Thymus (tissue), 11 donors: ENCODE measurements around the gene FNIP2. TPM values are rescaled to one million over a fixed set of nuclear protein-coding genes. Genes with fewer than 3 reads are reported as not detected.
"Not testable (repeated sequence)": the region's sequence is repeated elsewhere in the genome, so short reads cannot be mapped to it uniquely, and the experiment has no call there.

Experiments used
- DNase-seq, 9 donors: peaks; one replicate each; pipeline ENCODE4 v3.0.0-alpha.2; 2013; ENCODE audit warnings: low spot score in 9 of 9, low read depth in 6 of 9, missing footprints in 1 of 9
- H3K27ac ChIP-seq, 2 donors: one replicate each; pipeline ENCODE4 v1.5.1; 2013; ENCODE audit warnings: control low read depth in 1 of 2, low read depth in 1 of 2, low read length in 1 of 2, mild to moderate bottlenecking in 1 of 2, moderate library complexity in 1 of 2
- H3K27me3 ChIP-seq, 2 donors: one replicate each; pipeline ENCODE4 v1.5.1; 2013; ENCODE audit warnings: low read length in 1 of 2; ENCODE audit not compliant: control insufficient read depth in 2 of 2, insufficient read depth in 1 of 2
- H3K36me3 ChIP-seq, 2 donors: one replicate each; pipeline ENCODE4 v1.5.1; 2013; ENCODE audit warnings: low read length in 1 of 2, mild to moderate bottlenecking in 1 of 2, moderate library complexity in 1 of 2; ENCODE audit not compliant: control insufficient read depth in 2 of 2, insufficient read depth in 2 of 2
- H3K4me1 ChIP-seq, 2 donors: one replicate each; pipeline ENCODE4 v1.5.1; 2013; ENCODE audit warnings: low read length in 2 of 2; ENCODE audit not compliant: control insufficient read depth in 2 of 2, insufficient read depth in 2 of 2
- H3K4me3 ChIP-seq, 2 donors: one replicate each; pipeline ENCODE4 v1.5.1; 2013; ENCODE audit warnings: low read length in 2 of 2, control low read depth in 1 of 2, mild to moderate bottlenecking in 1 of 2
- H3K9me3 ChIP-seq, 2 donors: one replicate each; pipeline ENCODE4 v1.5.1; 2013; ENCODE audit warnings: low read length in 1 of 2, mild to moderate bottlenecking in 1 of 2; ENCODE audit not compliant: control insufficient read depth in 2 of 2, insufficient read depth in 1 of 2
- WGBS: extraction: QIAGEN DNeasy Blood & Tissue Kit; methylation state at CpG from one replicate; pipeline ENCODE4 v1.1.7; 2013; 5-methylcytosine and 5-hydroxymethylcytosine counted together
- polyA plus RNA-seq: library from polyadenylated mRNA; stranded (reverse); fragments of 200-250 nt; gene quantifications from one replicate; pipeline ENCODE4 v1.2.3, GENCODE V29; 2013
- total RNA-seq: library from RNA; stranded (reverse); fragments of 120-200 nt; gene quantifications from one replicate; pipeline ENCODE4 v1.2.4, GENCODE V29; 2013
- donor health status: healthy.

FNIP2 gene
- total and polyA plus RNA-seq, 2 donors: 11.8 to 12.6 TPM

- Histone ChIP-seq H3K36me3 (no peaks in the 10 kb centered on the region), H3K27ac (no peak overlapping the region), H3K4me3 (no peak overlapping the region), H3K9me3 (no peaks in the 10 kb centered on the region), H3K4me1 (no peaks in the 10 kb centered on the region), H3K27me3 (no peaks in the 10 kb centered on the region)
- peak in 8 of 9 donors; percentile 2 to 52 (median 16) for DNase-seq
- 28% methylated on average over 5 of the region's 5 CpGs for WGBS
Measured at GRCh38 chr4:158729716-158730559, 38.9 kb upstream of the FNIP2 start.

GRCh38 chr4:158738866-158739265 is 30.0 kb upstream of the FNIP2 start:
- WGBS: 99% methylated on average over 2 of the region's 2 CpGs
- H3K27me3 ChIP-seq: no peaks in the 10 kb centered on the region

GRCh38 chr4:158739600-158739999 is 29.2 kb upstream of the FNIP2 start:
- DNase-seq: no peak
- H3K27me3 ChIP-seq: no peaks in the 10 kb centered on the region
- no peak overlapping the region for H3K4me3 ChIP-seq
- no peak overlapping the region for H3K27ac ChIP-seq
- H3K36me3 ChIP-seq: no peaks in the 10 kb centered on the region
- WGBS: 96% methylated on average over 2 of the region's 2 CpGs
- H3K4me1 ChIP-seq: no peaks in the 10 kb centered on the region
- H3K9me3 ChIP-seq: no peaks in the 10 kb centered on the region

More at GRCh38 chr4:158738866-158739265, 30.0 kb upstream of the FNIP2 start:
- Histone ChIP-seq H3K27ac (no peak overlapping the region), H3K9me3 (no peaks in the 10 kb centered on the region), H3K4me3 (no peak overlapping the region), H3K4me1 (no peaks in the 10 kb centered on the region), H3K36me3 (no peaks in the 10 kb centered on the region)
- no peak for DNase-seq

GRCh38 chr4:158741326-158742021 is 27.4 kb upstream of the FNIP2 start:
- H3K36me3 ChIP-seq: no peaks in the 10 kb centered on the region
- no peak for DNase-seq
- no peak overlapping the region for H3K4me3 ChIP-seq
- no peaks in the 10 kb centered on the region for H3K9me3 ChIP-seq
- H3K27ac ChIP-seq: no peak overlapping the region
- WGBS: 95% methylated on average over 3 of the region's 3 CpGs
- H3K4me1 ChIP-seq: no peaks in the 10 kb centered on the region
- no peaks in the 10 kb centered on the region for H3K27me3 ChIP-seq

GRCh38 chr4:158746537-158746936 is 22.3 kb upstream of the FNIP2 start:
- not testable (repeated sequence) for DNase-seq, H3K4me1 ChIP-seq, H3K4me3 ChIP-seq, H3K36me3 ChIP-seq, H3K9me3 ChIP-seq, H3K27ac ChIP-seq, H3K27me3 ChIP-seq
- 98% methylated on average over 31 of the region's 31 CpGs for WGBS

- Histone ChIP-seq H3K36me3 (no peaks in the 10 kb centered on the region), H3K9me3 (peaks cover 0 to 3% of the 10 kb centered on the region in 2 donors), H3K27ac (no peak overlapping the region), H3K27me3 (no peaks in the 10 kb centered on the region), H3K4me1 (no peaks in the 10 kb centered on the region), H3K4me3 (no peak overlapping the region)
- WGBS: 94% methylated on average over 3 of the region's 3 CpGs
- no peak for DNase-seq
Measured at GRCh38 chr4:158750379-158750778, 18.4 kb upstream of the FNIP2 start.

GRCh38 chr4:158754385-158755180 is 14.2 kb upstream of the FNIP2 start:
- H3K9me3 ChIP-seq: no peaks in the 10 kb centered on the region
- no peaks in the 10 kb centered on the region for H3K4me1 ChIP-seq
- no peak overlapping the region for H3K4me3 ChIP-seq
- WGBS: 98% methylated on average over 5 of the region's 5 CpGs
- DNase-seq: no peak
- no peaks in the 10 kb centered on the region for H3K36me3 ChIP-seq
- no peak overlapping the region for H3K27ac ChIP-seq
- no peaks in the 10 kb centered on the region for H3K27me3 ChIP-seq

GRCh38 chr4:158755819-158756218 is 13.0 kb upstream of the FNIP2 start:
- H3K9me3 ChIP-seq, DNase-seq, H3K27ac ChIP-seq, H3K4me3 ChIP-seq, H3K36me3 ChIP-seq, H3K27me3 ChIP-seq, H3K4me1 ChIP-seq: not testable (repeated sequence)
- 96% methylated on average over 7 of the region's 7 CpGs for whole genome bisulfite sequencing

- no peaks in the 10 kb centered on the region for H3K36me3 ChIP-seq
- no peak overlapping the region for H3K4me3 ChIP-seq
- DNase-seq: no peak
- no peaks in the 10 kb centered on the region for H3K9me3 ChIP-seq
- H3K4me1 ChIP-seq: no peaks in the 10 kb centered on the region
- H3K27me3 ChIP-seq: no peaks in the 10 kb centered on the region
- no peak overlapping the region for H3K27ac ChIP-seq
Measured at GRCh38 chr4:158756588-158756987, 12.2 kb upstream of the FNIP2 start.
